GM12873 (cell line): Measurements from ENCODE around the gene KAT7.

ENCODE experiments used
- CTCF ChIP-seq: IDR thresholded peaks from 2 replicates; pipeline ENCODE4 v1.5.1; 2012; ENCODE audit warnings: low read depth, mild to moderate bottlenecking, moderate library complexity, low read length, control low read depth; ENCODE audit not compliant: insufficient read depth; ENCODE audit errors: missing control alignments

Gene KAT7

GRCh38 chr17:49815761-49816281 is 27.3 kb downstream of the KAT7 start:
- TF ChIP-seq CTCF = no peak

GRCh38 chr17:49817993-49818392 is 29.5 kb downstream of the KAT7 start:
- TF ChIP-seq CTCF = no peak

GRCh38 chr17:49819138-49819537 is 30.7 kb downstream of the KAT7 start:
- no peak for TF ChIP-seq CTCF

- TF ChIP-seq CTCF = no peak
These were observed 31.2 kb downstream of the KAT7 start for GRCh38 chr17:49819651-49820050.

GRCh38 chr17:49820773-49821172 is 32.3 kb downstream of the KAT7 start:
- TF ChIP-seq CTCF = no peak

- no peak for TF ChIP-seq CTCF
These were observed 33.0 kb downstream of the KAT7 start for GRCh38 chr17:49821466-49821865.

GRCh38 chr17:49821916-49822315 is 33.4 kb downstream of the KAT7 start:
- TF ChIP-seq CTCF = no peak
